GM19193 (cell line): Measurements from ENCODE around the gene HPDL.
A peak's percentile ranks its signal among the peaks of the same experiment; 100 is the strongest.

Experiments used
- POLR2A ChIP-seq: IDR thresholded peaks from 4 replicates; pipeline ENCODE4 v1.6.1; 2011; ENCODE audit not compliant: insufficient read depth, insufficient read length; ENCODE audit errors: extremely low read depth

Gene HPDL

GRCh38 chr1:45326627-45327623, at the start of gene HPDL:
Gene HPDL, plus strand, starts transcription at chr1:45326895. Its CDS starts 254 bp downstream, at chr1:45327149.
- peak; percentile 87 for TF ChIP-seq POLR2A

DNA sequence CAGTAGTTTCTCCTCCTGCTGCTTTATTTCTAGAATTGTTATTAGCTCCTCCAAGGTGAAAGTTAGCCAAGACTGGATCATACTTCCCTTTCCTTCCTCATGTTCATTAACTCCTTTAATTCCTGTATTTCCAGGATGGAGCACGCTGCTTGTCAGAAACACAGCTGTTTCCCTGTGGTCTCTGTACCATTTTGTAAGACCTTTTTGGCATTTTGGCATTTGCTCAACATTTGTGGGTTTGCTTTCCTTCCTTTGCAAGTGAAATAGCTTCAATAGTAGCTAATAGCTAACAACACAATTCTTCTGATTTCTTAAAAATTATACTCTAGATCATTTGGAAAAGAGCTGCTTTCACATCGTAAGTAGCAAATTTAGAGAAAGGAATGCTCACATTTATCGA, 44.3 kb upstream of the HPDL start:
- no peak for TF ChIP-seq POLR2A

DNA sequence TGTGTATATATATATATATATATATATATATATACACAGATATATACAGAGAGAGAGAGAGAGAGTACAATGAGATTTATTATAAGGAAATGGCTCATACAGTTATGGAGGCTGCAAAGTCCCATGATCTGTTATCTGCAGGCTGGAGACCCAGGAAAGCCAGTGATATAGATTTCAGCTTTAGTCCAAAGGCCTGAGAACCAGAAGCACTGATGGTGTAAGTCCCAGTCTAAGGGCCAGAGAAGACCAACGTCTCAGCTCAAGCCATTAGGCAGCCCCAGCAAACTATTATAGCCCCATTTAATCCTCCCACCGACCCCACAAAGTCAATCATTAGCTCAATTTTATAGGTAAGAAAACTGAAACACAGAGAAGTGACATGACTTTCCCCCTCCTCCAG, 35.0 kb upstream of the HPDL start:
- no peak for TF ChIP-seq POLR2A

DNA sequence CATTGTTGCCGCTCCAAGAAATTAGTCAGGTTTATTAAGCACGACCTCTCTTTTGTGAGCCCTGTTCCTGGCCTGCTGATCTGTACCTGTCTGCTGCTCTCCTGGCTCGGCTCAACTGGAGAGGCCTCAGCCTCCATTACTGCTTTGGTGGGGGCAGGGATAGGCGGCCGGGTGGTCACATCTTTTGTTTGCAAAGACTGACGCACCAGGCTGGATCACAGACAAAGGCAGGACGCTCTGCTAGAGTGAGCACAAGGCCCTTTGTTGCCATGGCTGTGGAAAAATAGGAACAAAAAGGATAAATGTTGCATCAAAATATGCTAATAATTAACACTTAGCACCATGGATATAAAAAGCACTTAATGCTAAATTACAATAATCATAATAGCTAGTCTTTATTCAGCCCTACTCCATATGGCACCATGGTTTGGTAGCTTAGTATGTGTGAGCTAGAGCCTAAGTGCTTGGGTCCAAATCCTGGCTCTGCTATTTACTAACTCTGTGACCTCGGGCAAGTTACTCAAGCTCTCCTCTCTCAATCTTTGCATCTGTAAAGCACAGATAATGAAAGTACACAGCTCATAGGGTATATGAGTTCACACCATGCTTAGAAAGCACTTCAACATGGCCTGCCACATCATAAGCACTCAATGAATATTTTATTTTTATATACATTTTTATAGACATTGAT, 28.9 kb upstream of the HPDL start:
- no peak for TF ChIP-seq POLR2A

GRCh38 chr1:45299296-45299695, 27.4 kb upstream of the HPDL start:
- no peak for TF ChIP-seq POLR2A

DNA sequence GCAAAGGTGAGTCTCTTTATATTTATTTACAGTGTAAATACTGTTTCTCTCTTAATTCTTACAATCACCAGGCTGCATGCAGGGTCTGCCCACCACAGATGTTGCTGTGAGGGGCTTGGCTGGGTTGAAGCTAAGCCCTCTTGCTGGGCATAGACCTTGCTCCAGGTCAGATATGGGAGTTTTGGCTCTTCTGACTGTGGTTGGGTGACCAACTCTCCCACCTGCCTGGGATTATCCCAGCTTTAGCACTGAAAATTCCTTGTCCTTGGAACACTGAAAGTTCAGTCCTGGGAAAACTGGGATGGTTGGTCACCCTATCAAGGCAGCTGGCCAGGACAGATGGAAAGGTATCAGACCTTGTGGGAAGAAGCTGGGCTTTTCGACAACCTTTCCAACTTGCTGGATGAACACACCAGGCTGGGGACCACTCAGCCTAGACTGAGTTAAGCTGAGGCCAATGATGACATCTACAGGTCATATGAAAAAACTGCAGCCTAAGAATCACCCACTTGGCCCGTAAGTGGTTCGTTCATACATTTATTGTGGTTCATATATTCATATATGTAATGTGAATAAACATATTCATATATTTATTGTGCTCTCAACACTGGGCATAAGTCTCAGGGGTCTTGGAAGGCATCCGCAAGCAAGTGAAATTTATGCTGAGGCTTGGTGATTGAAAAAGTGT, 26.6 kb upstream of the HPDL start:
- TF ChIP-seq POLR2A = no peak

DNA sequence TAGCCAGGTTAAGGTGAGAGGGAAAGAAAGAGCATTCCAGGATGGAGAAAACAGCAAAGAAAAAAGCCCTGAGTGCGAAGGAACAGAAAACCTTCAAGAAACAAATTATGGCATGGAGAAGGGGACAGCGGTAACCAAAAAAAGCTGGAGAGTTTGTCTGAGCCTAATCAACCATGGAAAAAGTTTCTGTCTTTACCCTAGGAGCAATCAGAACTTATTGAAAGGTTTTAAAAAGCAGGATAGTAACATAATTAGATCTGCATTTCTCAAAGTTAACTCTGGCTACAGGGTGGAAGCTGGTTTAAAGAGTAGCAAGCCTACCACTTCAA, 26.1 kb upstream of the HPDL start:
- no peak for TF ChIP-seq POLR2A

DNA sequence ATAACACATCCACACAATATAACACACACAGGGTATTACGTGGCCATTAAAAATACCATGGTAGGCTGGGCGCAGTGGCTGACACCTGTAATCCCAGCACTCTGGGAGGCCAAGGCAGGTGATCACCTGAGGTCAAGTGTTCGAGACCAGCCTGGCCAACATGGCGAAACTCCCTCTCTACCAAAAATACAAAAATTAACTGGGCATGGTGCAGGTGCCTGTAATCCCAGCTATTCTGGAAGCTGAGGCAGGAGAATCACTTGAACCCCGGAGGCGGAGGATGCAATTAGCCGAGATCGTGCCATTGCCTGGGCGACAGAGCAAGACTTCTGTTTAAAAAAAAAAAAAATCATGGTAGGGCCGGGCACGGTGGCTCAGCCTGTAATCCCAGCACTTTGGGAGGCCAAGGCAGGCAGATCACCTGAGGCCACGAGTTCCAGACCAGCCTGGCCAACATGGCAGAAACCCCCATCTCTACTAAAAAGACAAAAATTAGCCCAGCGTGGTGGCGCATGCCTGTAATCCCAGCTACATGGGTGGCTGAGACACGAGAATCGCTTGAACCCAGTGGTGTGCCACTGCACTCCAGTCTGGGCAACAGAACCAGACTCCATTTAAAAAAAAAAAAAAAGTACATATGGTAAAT, 24.1 kb upstream of the HPDL start:
- no peak for TF ChIP-seq POLR2A

DNA sequence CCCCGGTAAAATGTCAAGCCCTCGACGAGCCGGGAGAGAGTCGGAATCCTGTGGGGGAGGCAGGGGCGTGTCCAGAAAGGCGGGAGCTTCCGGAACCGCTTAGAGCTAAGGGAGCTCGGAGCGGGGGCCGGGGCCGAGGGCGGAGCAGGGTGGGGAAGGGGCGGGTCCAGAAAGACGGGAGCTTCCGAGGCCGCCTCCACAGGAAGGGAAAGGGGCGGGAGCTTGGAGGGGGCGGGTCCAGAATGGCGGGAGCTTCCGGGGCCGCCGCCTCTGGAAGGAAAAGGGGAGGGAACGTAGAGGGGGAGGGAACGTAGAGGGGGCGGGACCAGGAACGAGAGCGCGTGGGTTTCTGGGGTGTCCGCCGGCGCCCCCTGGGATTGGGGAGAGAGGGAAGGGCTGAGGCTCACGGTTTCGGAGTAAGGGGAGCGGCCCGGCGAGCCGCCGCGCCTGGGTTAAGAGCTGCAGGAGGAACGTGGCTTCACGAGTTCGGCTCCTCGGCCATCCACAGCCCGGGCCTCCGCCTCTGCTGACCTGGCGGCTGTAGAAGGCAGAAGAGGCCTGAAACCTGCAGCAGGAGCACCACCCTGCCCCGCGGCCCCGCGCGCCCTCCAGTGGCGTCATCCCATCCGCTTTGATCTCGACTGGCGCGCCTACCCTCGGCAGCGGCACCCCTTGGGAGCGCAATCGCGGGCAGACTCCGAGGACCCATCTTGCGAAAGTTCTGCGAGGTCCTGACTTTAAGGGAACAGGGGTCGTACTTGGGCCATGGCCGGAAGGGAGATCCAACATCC, 23.0 kb upstream of the HPDL start:
- TF ChIP-seq POLR2A = peak; percentile 83

DNA sequence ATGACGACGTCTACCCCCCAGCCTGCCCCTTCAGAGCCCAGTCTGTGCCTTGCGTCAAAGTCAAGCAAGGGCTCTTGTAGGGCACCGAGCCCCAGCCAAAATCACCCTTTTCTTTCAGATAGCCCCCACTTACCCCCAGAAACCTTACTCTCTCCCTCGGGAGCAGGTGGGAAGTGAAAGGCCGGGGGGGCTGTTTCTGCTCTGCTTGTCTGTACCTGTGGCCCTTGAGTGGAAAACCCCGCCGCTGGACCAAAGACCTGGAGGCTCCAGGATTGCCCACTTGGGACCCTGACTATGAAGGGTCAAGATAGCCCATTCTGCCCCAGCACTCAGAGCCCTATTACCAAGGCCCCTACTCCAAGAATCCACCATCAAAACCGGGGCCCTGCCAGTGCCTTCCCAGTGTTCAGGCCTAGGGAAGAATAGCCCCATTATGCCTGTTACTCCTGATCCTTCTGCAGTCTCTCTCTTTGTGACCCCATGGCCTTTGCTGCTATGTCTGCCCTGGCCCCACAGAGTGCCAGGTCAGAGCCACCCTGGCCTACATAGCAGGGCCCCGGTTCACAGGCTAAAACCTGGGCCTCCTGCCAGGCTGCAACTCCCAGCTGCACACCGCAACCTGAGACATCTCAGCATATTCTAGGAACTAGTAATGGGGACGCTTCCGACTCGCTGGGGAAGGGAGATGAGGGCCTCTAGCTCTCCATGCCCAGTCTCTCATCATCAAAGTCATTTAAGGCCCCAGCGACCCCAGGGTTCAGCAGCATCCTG, 22.2 kb upstream of the HPDL start:
- TF ChIP-seq POLR2A = no peak

DNA sequence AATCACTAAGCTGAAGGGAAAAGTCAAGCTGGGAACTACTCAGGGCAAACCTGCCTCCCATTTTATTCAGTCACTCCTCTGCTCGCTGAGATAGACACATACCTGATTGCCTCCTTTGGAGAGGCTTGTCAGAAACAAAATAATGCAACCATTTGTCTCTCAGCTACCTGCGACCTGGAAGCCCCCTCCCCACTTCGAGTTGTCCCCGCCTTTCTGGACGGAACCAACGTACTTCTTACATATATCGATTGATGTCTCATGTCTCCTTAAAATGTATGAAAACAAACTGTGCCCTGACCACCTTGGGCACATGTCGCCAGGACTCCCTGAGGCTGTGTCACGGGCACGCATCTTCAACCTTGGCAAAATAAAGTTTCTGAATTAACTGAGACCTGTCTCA, 21.5 kb upstream of the HPDL start:
- no peak for TF ChIP-seq POLR2A

DNA sequence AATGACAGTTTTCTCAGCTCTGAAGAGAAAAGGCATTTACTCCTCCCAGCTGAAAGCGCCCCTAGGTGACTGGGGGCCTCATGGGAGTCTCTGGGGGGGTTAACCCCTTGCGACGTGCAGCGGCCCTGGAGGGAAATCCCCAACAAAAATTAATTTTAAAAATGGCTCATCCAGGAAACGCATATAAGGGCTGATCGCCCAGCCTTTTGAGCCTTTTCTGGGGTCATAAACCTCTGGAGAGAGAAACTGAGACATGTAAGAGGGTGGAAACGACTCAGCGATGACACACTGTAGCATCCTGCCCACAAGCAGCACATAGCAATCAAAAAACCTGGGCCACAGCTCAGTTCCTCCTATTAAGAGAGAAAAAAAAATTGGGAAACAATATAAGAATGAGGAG, 20.4 kb upstream of the HPDL start:
- no peak for TF ChIP-seq POLR2A

GRCh38 chr1:45306905-45307304, 19.8 kb upstream of the HPDL start:
- no peak for TF ChIP-seq POLR2A
